Activated CD4-positive, alpha-beta T cell treated with anti-CD3 and anti-CD28 coated beads for 24 hours (primary cell): ENCODE data around the gene CLEC19A.

Experiments used
- DNase-seq, 2 donors: peaks; one replicate each; pipeline ENCODE4 v3.0.0-alpha.2; 2020; ENCODE audit warnings: low read depth in 2 of 2

CLEC19A gene

GRCh38 chr16:19323596-19323995, 38.1 kb downstream of the CLEC19A start:
- no peak for DNase-seq

- DNase-seq = no peak
Measured at GRCh38 chr16:19328364-19328763, 42.8 kb downstream of the CLEC19A start.

DNA sequence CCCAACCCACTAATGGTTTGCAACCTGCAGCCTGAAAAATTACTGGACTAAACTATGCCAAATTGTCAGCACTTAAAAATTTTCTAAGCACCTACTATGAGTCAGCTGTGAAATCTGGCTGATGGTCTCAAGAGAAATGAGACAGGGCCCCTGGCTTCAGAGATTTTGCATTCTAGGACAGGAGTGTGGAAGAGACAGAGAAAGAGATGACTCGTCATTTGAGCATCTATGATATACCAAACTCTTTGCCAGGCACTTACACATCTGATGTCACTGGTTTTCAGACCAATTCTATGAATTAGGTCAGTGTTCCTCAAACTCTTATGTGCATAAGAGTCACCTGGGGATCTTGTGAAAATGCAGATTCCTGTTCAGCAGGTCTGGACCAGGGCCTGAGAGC, 44.4 kb downstream of the CLEC19A start:
- no peak for DNase-seq

DNA sequence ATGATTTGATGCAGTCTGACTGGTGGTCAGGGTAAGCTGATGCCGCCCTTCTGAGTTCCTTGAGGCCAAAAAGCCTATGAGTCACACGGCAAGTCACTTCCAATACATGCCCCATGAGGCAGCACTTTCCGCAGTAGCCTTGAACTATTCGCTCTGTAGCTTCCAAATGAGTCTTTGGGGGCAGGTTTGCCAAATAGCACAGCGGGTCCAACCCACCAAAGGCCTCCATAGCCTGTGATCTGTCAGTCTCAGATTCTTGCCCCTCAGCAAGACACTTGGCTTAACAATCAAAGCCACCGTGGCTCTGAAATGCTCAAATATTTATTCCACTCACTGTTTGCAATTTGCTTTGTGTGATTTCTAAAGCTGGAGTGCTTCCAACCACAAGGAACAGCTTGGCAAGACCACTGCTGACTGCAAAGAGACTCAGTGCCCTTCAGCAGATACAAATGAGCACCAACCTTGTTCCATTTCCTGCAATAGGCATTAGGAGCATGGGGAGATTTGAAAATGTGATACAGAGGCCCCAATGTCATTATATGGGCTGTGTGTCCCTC, 45.4 kb downstream of the CLEC19A start:
- DNase-seq = no peak

DNA sequence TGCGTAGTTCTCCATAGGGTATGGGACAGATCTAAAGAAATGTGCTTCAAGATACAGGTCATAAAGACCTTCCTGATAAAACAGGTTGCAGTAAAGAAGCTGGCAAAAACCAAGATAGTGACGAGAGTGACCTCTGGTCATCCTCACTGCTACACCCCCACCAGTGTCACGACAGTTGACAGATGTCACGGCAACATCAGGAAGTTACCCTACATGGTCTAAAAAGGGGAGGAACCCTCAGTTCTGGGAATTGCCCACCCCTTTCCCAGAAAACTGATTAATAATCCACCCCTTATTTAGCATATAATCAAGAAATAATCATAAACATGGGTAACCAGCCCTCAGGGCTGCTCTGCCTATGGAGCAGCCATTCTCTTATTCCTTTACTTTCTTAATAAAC, 46.3 kb downstream of the CLEC19A start:
- no peak for DNase-seq

DNA sequence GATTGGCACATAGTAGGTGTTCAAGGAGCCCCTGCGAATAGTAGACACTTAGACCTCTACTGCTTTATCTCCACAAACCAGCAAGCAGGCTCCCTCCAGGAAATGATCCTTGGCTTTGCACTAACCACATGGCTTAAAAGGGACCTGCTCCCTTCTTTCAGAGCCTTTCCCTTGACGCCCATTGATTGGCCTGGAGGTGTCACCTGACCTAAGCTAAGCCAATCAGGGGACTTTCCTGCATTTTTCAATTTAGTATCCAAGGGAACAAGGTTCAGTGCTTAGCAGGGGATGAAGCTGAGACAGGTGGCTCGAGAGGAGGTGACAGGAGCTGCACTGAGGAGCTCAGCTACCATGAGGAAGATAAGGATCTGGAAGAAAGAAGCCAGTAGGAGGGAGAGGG, 52.8 kb downstream of the CLEC19A start:
- DNase-seq = no peak

GRCh38 chr16:19344224-19344801, 58.8 kb downstream of the CLEC19A start:
- no peak for DNase-seq

DNA sequence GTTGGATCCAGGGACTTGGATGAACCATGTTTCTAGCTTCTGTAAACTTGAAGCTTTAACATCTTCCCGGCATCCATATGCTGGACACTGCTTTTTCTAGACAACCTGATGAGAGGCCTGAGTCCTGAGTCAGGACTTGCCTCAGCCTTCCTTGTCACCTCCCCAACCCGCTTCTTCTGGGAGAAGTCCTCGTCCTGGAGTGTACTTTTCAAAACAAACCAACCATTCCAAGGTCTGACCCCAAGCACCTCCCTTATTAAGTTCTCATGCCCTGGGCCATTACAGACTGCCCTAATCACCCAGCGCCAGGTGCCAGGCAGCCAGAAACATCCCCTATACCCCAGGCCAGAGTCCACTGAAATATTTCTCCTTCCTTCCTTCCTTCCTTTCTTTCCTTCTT, 59.4 kb downstream of the CLEC19A start:
- DNase-seq = no peak

DNA sequence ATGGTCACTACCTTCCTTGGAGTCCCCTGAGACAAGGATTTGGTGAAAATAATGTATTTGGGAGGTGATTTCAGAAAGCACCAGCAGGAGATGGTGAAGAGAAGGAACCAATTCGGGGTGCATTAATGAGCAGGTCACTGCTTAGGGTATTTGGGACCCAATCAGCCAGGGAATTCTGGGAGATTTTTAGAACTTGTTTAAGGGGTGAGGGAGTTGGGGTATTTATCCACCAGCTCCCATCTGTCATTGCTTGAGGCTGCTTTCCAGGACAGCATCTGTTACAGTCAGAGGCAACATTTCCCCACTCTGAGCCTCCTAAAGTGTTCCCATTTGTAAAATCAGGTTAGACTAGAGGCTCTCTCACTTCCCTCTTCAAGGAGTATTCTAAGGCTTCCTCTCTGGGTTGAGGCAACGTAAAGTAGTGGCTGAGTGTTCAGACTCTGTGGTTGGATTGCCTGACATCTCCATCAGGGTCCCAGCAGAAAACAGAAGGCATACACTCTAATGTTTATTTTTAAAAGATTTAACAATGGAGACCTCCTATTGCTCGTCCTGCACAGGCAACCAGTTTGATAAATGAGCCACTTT, 60.9 kb downstream of the CLEC19A start:
- DNase-seq = no peak

- DNase-seq = no peak
Measured at GRCh38 chr16:19348125-19348524, 62.6 kb downstream of the CLEC19A start.

GRCh38 chr16:19348578-19349315, 63.2 kb downstream of the CLEC19A start:
- DNase-seq = no peak

GRCh38 chr16:19354371-19354770, 68.8 kb downstream of the CLEC19A start:
- no peak for DNase-seq

GRCh38 chr16:19356024-19356952, 70.8 kb downstream of the CLEC19A start:
- DNase-seq = no peak

DNA sequence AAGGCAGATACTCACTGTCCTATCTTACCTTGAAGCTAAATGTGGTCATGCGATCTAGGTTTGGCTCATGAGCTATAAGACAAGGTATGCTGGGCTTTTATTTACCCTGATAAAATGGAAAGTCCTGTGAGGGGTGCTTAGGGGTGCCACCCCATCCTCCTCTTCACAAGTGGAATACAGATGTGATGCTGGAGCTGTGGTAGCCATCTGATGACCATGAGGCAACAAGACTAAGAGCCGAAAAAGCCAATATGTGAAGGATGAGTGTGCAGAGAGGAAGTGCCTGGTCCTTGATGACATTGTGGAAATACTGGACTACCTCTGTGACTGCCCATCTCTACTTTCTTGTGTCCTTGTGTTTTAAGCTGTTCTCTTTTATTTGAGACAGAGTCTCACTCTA, 74.0 kb downstream of the CLEC19A start:
- DNase-seq = no peak
